ENCODE data around the gene CAPN11. TPM values are rescaled to one million over a fixed set of nuclear protein-coding genes. Genes with fewer than 3 reads are reported as not detected.

The CAPN11 gene
- not detected in 2 replicates for total RNA-seq (2012; rRNA removed)
- not detected in 2 replicates for polyA plus RNA-seq (2012; rRNA removed)
- 0.01 TPM in 1 of 2 replicates, not detected in the other for polyA plus RNA-seq (2012; cell fraction: cytosol; rRNA removed)
- 0.10 and 0.24 TPM in 2 replicates for polyA plus RNA-seq (2012; cell fraction: nucleus; rRNA removed; ENCODE audit: low replicate concordance)
- percentile 9 among the genes with signal in this experiment for Bru-seq, nascent RNA
- percentile 12 among the genes with signal in this experiment for BruChase-seq, experiment 1, labeled RNA remaining after a 6-hour chase
- BruChase-seq, experiment 2, labeled RNA remaining after a 2-hour chase: not detected
- long read RNA-seq: 0 reads

DNA sequence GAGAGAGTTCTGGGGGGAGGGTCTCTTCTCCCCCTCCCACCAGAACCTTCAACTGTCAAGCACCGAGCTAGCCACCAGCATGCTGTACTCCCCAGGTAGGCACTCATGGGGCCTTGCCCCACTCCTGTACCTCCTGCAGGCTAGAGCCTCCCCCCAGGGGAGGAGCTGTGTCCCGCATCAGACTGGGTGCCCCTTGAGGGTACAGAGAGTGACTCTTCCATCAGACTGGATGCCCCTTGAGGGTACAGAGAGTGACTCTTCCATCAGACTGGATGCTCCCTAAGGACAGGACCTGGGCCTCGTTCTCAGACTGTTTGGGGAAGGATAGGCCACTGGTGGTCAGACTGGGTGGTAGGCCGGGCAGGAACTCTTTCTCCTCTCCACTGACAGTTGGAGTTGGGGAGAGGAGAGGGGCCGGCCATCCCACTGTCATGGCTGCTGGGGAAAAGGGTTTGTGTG lies at the start of gene CAPN11:
TSS of gene CAPN11 (plus strand) at position 51 of the 459 bp plus-strand sequence. CDS start at position 80, 29 bp downstream.
- no peak within 1 kb of the TSS for H3K4ac ChIP-seq (ENCODE audit: low read depth, low read length)
- H2BK120ac ChIP-seq (ENCODE audit: low read depth, low read length): no peak within 1 kb of the TSS
- no peak within 1 kb of the TSS for H2AK9ac ChIP-seq (replicated peaks; ENCODE audit: low read depth, low read length, poor library complexity)
- H3K9me3 ChIP-seq (ENCODE audit: control insufficient read depth, insufficient read depth, low read length): no peaks in the 10 kb centered on the region
- H3K4me1 ChIP-seq (ENCODE audit: control insufficient read depth, insufficient read depth, low read length): no peaks in the 10 kb centered on the region
- peaks cover 6% of the 10 kb centered on the region for H3K27me3 ChIP-seq (ENCODE audit: control insufficient read depth, insufficient read depth, low read length)
- H3K56ac ChIP-seq (ENCODE audit: extremely low read depth, insufficient read depth, low read length): no peak within 1 kb of the TSS
- intact Hi-C loops (cut with micrococcal nuclease) (no loop called here), dilution Hi-C loops (cut with HindIII; ENCODE audit: low sequenced_read_pairs, unreplicated experiment) (no loop called here), in situ Hi-C loops (cut with MboI; ENCODE audit: low sequenced_read_pairs) (no loop called here)
- H4K91ac ChIP-seq (ENCODE audit: insufficient read depth, low read depth, low read length): no peak within 1 kb of the TSS
- no peak within 1 kb of the TSS for H2AK5ac ChIP-seq (ENCODE audit: low read depth, low read length)
- H4K5ac ChIP-seq (ENCODE audit: low read depth, low read length): no peak within 1 kb of the TSS
- no peak within 1 kb of the TSS for H3K14ac ChIP-seq (replicated peaks; ENCODE audit: low read depth, low read length)
- no peak for DNase-seq
- no peak within 1 kb of the TSS for H2BK15ac ChIP-seq (ENCODE audit: low read depth, low read length)
- H3K23ac ChIP-seq (ENCODE audit: low read depth, low read length): no peak within 1 kb of the TSS
- no peak within 1 kb of the TSS for H3K27ac ChIP-seq (ENCODE audit: insufficient read depth, low read length)
- no peak within 1 kb of the TSS for H2BK20ac ChIP-seq (ENCODE audit: low read depth, low read length)
- POLR2A ChIA-PET (ENCODE audit: unreplicated experiment): no interaction called here
- no peaks in the 10 kb centered on the region for H3K79me1 ChIP-seq (ENCODE audit: low read depth in 1 of 2, low read length in 2 of 2)
- CTCF ChIA-PET: no interaction called here
- no peak within 1 kb of the TSS for H3K18ac ChIP-seq (ENCODE audit: low read depth, low read length)
- H4K20me1 ChIP-seq (ENCODE audit: insufficient read depth, low read length): no peaks in the 10 kb centered on the region
- H2AFZ ChIP-seq (replicated peaks; ENCODE audit: low read length, poor library complexity): no peak within 1 kb of the TSS
- H3K4me3 ChIP-seq (ENCODE audit: insufficient read depth, low read depth, low read length): no peak within 1 kb of the TSS
- ATAC-seq (ENCODE audit: low read depth): no peak
- no TSS peak for BruUV-seq (replicated peaks)
- no peak within 1 kb of the TSS for H2BK5ac ChIP-seq (ENCODE audit: low read depth, low read length, poor library complexity, severe bottlenecking)
- H3K9ac ChIP-seq (ENCODE audit: low read depth, low read length): no peak within 1 kb of the TSS
- no peaks in the 10 kb centered on the region for H3K36me3 ChIP-seq (ENCODE audit: control insufficient read depth, insufficient read depth, low read length)
- H3K9me1 ChIP-seq (ENCODE audit: insufficient read depth, low read length): no peaks in the 10 kb centered on the region
- H4K8ac ChIP-seq (ENCODE audit: low read depth in 2 of 2, low read length in 2 of 2): no peak within 1 kb of the TSS
- no peak within 1 kb of the TSS for H3K4me2 ChIP-seq (ENCODE audit: low read depth, low read length)
- WGBS, 2 experiments (ENCODE audit: extremely low coverage in 2 of 2, insufficient read length in 1 of 2): no CpG with 5 or more reads among the region's 5 CpGs
- TF ChIP-seq MAFK (IDR thresholded peaks at IDR 0.05; ENCODE audit: low read depth, low read length): no peak
- TF ChIP-seq, protein P1, sequence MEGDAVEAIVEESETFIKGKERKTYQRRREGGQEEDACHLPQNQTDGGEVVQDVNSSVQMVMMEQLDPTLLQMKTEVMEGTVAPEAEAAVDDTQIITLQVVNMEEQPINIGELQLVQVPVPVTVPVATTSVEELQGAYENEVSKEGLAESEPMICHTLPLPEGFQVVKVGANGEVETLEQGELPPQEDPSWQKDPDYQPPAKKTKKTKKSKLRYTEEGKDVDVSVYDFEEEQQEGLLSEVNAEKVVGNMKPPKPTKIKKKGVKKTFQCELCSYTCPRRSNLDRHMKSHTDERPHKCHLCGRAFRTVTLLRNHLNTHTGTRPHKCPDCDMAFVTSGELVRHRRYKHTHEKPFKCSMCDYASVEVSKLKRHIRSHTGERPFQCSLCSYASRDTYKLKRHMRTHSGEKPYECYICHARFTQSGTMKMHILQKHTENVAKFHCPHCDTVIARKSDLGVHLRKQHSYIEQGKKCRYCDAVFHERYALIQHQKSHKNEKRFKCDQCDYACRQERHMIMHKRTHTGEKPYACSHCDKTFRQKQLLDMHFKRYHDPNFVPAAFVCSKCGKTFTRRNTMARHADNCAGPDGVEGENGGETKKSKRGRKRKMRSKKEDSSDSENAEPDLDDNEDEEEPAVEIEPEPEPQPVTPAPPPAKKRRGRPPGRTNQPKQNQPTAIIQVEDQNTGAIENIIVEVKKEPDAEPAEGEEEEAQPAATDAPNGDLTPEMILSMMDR (conservative IDR thresholded peaks at IDR 0.05; ENCODE audit: low read depth, low read length): no peak
- no peak for TF ChIP-seq SMC3 (IDR thresholded peaks at IDR 0.05; ENCODE audit: low read depth, low read length)
- TF ChIP-seq, protein P2, sequence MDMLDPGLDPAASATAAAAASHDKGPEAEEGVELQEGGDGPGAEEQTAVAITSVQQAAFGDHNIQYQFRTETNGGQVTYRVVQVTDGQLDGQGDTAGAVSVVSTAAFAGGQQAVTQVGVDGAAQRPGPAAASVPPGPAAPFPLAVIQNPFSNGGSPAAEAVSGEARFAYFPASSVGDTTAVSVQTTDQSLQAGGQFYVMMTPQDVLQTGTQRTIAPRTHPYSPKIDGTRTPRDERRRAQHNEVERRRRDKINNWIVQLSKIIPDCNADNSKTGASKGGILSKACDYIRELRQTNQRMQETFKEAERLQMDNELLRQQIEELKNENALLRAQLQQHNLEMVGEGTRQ (IDR thresholded peaks at IDR 0.05; ENCODE audit: low read depth, low read length): no peak
- TF ChIP-seq MAZ (IDR thresholded peaks at IDR 0.05; ENCODE audit: borderline replicate concordance, low read depth, low read length): no peak
- no peak for TF ChIP-seq RFX5 (IDR thresholded peaks at IDR 0.05; ENCODE audit: low read depth, low read length)
- no peak for TF ChIP-seq RCOR1 (IDR thresholded peaks at IDR 0.05; ENCODE audit: insufficient replicate concordance, low read length)
- TF ChIP-seq, protein P3, sequence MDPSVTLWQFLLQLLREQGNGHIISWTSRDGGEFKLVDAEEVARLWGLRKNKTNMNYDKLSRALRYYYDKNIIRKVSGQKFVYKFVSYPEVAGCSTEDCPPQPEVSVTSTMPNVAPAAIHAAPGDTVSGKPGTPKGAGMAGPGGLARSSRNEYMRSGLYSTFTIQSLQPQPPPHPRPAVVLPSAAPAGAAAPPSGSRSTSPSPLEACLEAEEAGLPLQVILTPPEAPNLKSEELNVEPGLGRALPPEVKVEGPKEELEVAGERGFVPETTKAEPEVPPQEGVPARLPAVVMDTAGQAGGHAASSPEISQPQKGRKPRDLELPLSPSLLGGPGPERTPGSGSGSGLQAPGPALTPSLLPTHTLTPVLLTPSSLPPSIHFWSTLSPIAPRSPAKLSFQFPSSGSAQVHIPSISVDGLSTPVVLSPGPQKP (IDR thresholded peaks at IDR 0.05; ENCODE audit: borderline replicate concordance, low read depth, low read length): no peak
- no peak for TF ChIP-seq CEBPB (IDR thresholded peaks at IDR 0.05; ENCODE audit: low read depth, low read length)
